ENCODE measurements around the gene ERRFI1. TPM values are rescaled to one million over a fixed set of nuclear protein-coding genes. Genes with fewer than 3 reads are reported as not detected.

ERRFI1 gene
- total RNA-seq, 2 donors from 2014 or later = 61.4 to 72.5 TPM

GRCh38 chr1:8023287-8023994 is 2.7 kb downstream of the ERRFI1 start:
- Mint-ChIP-seq H3K9me3 (no peaks in the 10 kb centered on the region), H3K4me3 (peak overlapping the region; percentile 85), H3K27ac (peak overlapping the region; percentile 85), H3K4me1 (peaks cover 69% of the 10 kb centered on the region), H3K36me3 (ENCODE audit: low read depth) (peaks cover 5% of the 10 kb centered on the region), H3K27me3 (ENCODE audit: insufficient read depth) (no peaks in the 10 kb centered on the region)
- Histone ChIP-seq H3K27ac (ENCODE audit: low read depth, low read length) (no peak overlapping the region), H3K27me3 (ENCODE audit: control insufficient read depth, insufficient read depth, low read length, poor library complexity, severe bottlenecking) (no peaks in the 10 kb centered on the region), H3K9me3 (ENCODE audit: control insufficient read depth, low read length) (no peaks in the 10 kb centered on the region), H3K9ac (ENCODE audit: extremely low read depth, low read length, poor library complexity, severe bottlenecking) (peak overlapping the region; percentile 86), H3K4me1 (ENCODE audit: control insufficient read depth, insufficient read depth, low read length) (peaks cover 10% of the 10 kb centered on the region), H3K4me3 (ENCODE audit: low read length) (peak overlapping the region; percentile 97), H3K36me3 (ENCODE audit: control insufficient read depth, insufficient read depth, low read length) (peaks cover 15% of the 10 kb centered on the region)
- 73 to 92% methylated on average over 6 to 10 of the region's 10 CpGs for WGBS, 2 experiments (ENCODE audit: insufficient coverage in 1 of 2, insufficient read length in 1 of 2)
- DNase-seq = no peak
- no peak for TF ChIP-seq CTCF (conservative IDR thresholded peaks at IDR 0.05)

- no peaks in the 10 kb centered on the region for H3K9me3 ChIP-seq (ENCODE audit: control insufficient read depth, low read length)
- no peak for DNase-seq
- WGBS, 2 experiments (ENCODE audit: insufficient coverage in 1 of 2, insufficient read length in 1 of 2) = 83 to 96% methylated on average over 2 to 3 of the region's 3 CpGs
- H3K4me3 Mint-ChIP-seq = peak overlapping the region; percentile 85
- peak overlapping the region; percentile 86 for H3K9ac ChIP-seq (ENCODE audit: extremely low read depth, low read length, poor library complexity, severe bottlenecking)
- no peaks in the 10 kb centered on the region for H3K27me3 Mint-ChIP-seq (ENCODE audit: insufficient read depth)
- H3K27ac ChIP-seq (ENCODE audit: low read depth, low read length) = no peak overlapping the region
- H3K36me3 Mint-ChIP-seq (ENCODE audit: low read depth) = peaks cover 5% of the 10 kb centered on the region
- no peaks in the 10 kb centered on the region for H3K9me3 Mint-ChIP-seq
- H3K4me1 Mint-ChIP-seq = peaks cover 68% of the 10 kb centered on the region
- H3K4me1 ChIP-seq (ENCODE audit: control insufficient read depth, insufficient read depth, low read length) = peaks cover 14% of the 10 kb centered on the region
- H3K36me3 ChIP-seq (ENCODE audit: control insufficient read depth, insufficient read depth, low read length) = peaks cover 15% of the 10 kb centered on the region
- no peaks in the 10 kb centered on the region for H3K27me3 ChIP-seq (ENCODE audit: control insufficient read depth, insufficient read depth, low read length, poor library complexity, severe bottlenecking)
- H3K4me3 ChIP-seq (ENCODE audit: low read length) = peak overlapping the region; percentile 97
- H3K27ac Mint-ChIP-seq = peak overlapping the region; percentile 85
- TF ChIP-seq CTCF (conservative IDR thresholded peaks at IDR 0.05) = no peak
Measured at GRCh38 chr1:8022395-8023286, 3.5 kb downstream of the ERRFI1 start.

- DNase-seq = no peak
- Histone ChIP-seq H3K27ac (ENCODE audit: low read depth, low read length) (no peak overlapping the region), H3K4me3 (ENCODE audit: low read length) (peak overlapping the region; percentile 97), H3K9ac (ENCODE audit: extremely low read depth, low read length, poor library complexity, severe bottlenecking) (no peak overlapping the region), H3K4me1 (ENCODE audit: control insufficient read depth, insufficient read depth, low read length) (peaks cover 14% of the 10 kb centered on the region), H3K27me3 (ENCODE audit: control insufficient read depth, insufficient read depth, low read length, poor library complexity, severe bottlenecking) (no peaks in the 10 kb centered on the region), H3K36me3 (ENCODE audit: control insufficient read depth, insufficient read depth, low read length) (peaks cover 15% of the 10 kb centered on the region), H3K9me3 (ENCODE audit: control insufficient read depth, low read length) (no peaks in the 10 kb centered on the region)
- Mint-ChIP-seq H3K9me3 (no peaks in the 10 kb centered on the region), H3K27me3 (ENCODE audit: insufficient read depth) (no peaks in the 10 kb centered on the region), H3K36me3 (ENCODE audit: low read depth) (peaks cover 5% of the 10 kb centered on the region), H3K4me1 (peaks cover 69% of the 10 kb centered on the region), H3K4me3 (no peak overlapping the region), H3K27ac (peak overlapping the region; percentile 62)
- WGBS, 2 experiments (ENCODE audit: insufficient coverage in 1 of 2, insufficient read length in 1 of 2) = 86 to 100% methylated on average over 1 to 6 of the region's 6 CpGs
- TF ChIP-seq CTCF (conservative IDR thresholded peaks at IDR 0.05) = no peak
Measured at GRCh38 chr1:8021676-8022266, 4.3 kb downstream of the ERRFI1 start.
